Measurements from ENCODE around the gene BBS9.
"Not testable (repeated sequence)": the region's sequence is repeated elsewhere in the genome, so short reads cannot be mapped to it uniquely, and the experiment has no call there.

The BBS9 gene

GRCh38 chr7:33271839-33272371 lies 142.5 kb downstream of the BBS9 start:
- not testable (repeated sequence) for H2BK5ac ChIP-seq (ENCODE audit: low read depth, low read length, poor library complexity, severe bottlenecking); H3K9ac ChIP-seq (ENCODE audit: low read length); H3K79me1 ChIP-seq (replicated peaks; ENCODE audit: low read length, poor library complexity, severe bottlenecking); H2BK12ac ChIP-seq (ENCODE audit: low read length in 2 of 2); H3K14ac ChIP-seq (ENCODE audit: low read length in 2 of 2); H2BK15ac ChIP-seq (ENCODE audit: low read depth, poor library complexity, severe bottlenecking); H3K27ac ChIP-seq (ENCODE audit: low read length, poor library complexity, severe bottlenecking); H3K23ac ChIP-seq (ENCODE audit: low read length in 2 of 2); H3K18ac ChIP-seq (ENCODE audit: low read depth in 1 of 2, low read length in 2 of 2); H3K4ac ChIP-seq (ENCODE audit: low read depth in 1 of 2, low read length in 2 of 2); H2AK5ac ChIP-seq (ENCODE audit: low read length, severe bottlenecking); H3K4me1 ChIP-seq (ENCODE audit: control insufficient read depth, insufficient read depth, low read depth, low read length); H3K27me3 ChIP-seq (ENCODE audit: control insufficient read depth in 1 of 2, insufficient read depth in 1 of 2, low read length in 2 of 2); H3K4me3 ChIP-seq (ENCODE audit: insufficient read depth in 1 of 2, low read depth in 1 of 2, low read length in 2 of 2); H2AFZ ChIP-seq (ENCODE audit: low read depth, low read length); H4K8ac ChIP-seq (ENCODE audit: low read length); H4K91ac ChIP-seq (ENCODE audit: low read length); H3K4me2 ChIP-seq (ENCODE audit: low read length, poor library complexity, severe bottlenecking); H2BK120ac ChIP-seq (ENCODE audit: low read depth, low read length); DNase-seq
- Histone ChIP-seq H3K36me3 (ENCODE audit: control insufficient read depth in 1 of 2, insufficient read depth in 2 of 2, low read depth in 1 of 2, low read length in 2 of 2) (peaks cover 4 to 19% of the 10 kb centered on the region in 2 experiments), H3K9me3 (ENCODE audit: control insufficient read depth, low read length) (peaks cover 17% of the 10 kb centered on the region)
- 100% methylated on average over 1 of the region's 4 CpGs for WGBS

GRCh38 chr7:33273356-33273755 lies 144.0 kb downstream of the BBS9 start:
- no peaks in the 10 kb centered on the region for H3K79me1 ChIP-seq (replicated peaks; ENCODE audit: low read length, poor library complexity, severe bottlenecking)
- no peak overlapping the region for H3K23ac ChIP-seq (ENCODE audit: low read length in 2 of 2)
- no peak for DNase-seq
- no peak overlapping the region for H3K14ac ChIP-seq (ENCODE audit: low read length in 2 of 2)
- no peak overlapping the region for H3K18ac ChIP-seq (ENCODE audit: low read depth in 1 of 2, low read length in 2 of 2)
- no peak overlapping the region for H4K8ac ChIP-seq (ENCODE audit: low read length)
- no peak overlapping the region for H4K91ac ChIP-seq (ENCODE audit: low read length)
- no peak overlapping the region for H2BK120ac ChIP-seq (ENCODE audit: low read depth, low read length)
- H3K4me3 ChIP-seq (ENCODE audit: insufficient read depth in 1 of 2, low read depth in 1 of 2, low read length in 2 of 2): no peak overlapping the region
- H3K36me3 ChIP-seq (ENCODE audit: control insufficient read depth in 1 of 2, insufficient read depth in 2 of 2, low read depth in 1 of 2, low read length in 2 of 2): peaks cover 5 to 25% of the 10 kb centered on the region in 2 experiments
- H2BK5ac ChIP-seq (ENCODE audit: low read depth, low read length, poor library complexity, severe bottlenecking): no peak overlapping the region
- no peaks in the 10 kb centered on the region for H3K4me1 ChIP-seq (ENCODE audit: control insufficient read depth, insufficient read depth, low read depth, low read length)
- no peak overlapping the region for H3K9ac ChIP-seq (ENCODE audit: low read length)
- H3K4me2 ChIP-seq (ENCODE audit: low read length, poor library complexity, severe bottlenecking): no peak overlapping the region
- H2AK5ac ChIP-seq (ENCODE audit: low read length, severe bottlenecking): no peak overlapping the region
- H2AFZ ChIP-seq (ENCODE audit: low read depth, low read length): no peak overlapping the region
- no peak overlapping the region for H2BK15ac ChIP-seq (ENCODE audit: low read depth, poor library complexity, severe bottlenecking)
- no CpG with 5 or more reads among the region's 2 CpGs for WGBS
- H3K4ac ChIP-seq (ENCODE audit: low read depth in 1 of 2, low read length in 2 of 2): no peak overlapping the region
- H3K9me3 ChIP-seq (ENCODE audit: control insufficient read depth, low read length): peaks cover 28% of the 10 kb centered on the region
- no peaks in the 10 kb centered on the region for H3K27me3 ChIP-seq (ENCODE audit: control insufficient read depth in 1 of 2, insufficient read depth in 1 of 2, low read length in 2 of 2)
- no peak overlapping the region for H2BK12ac ChIP-seq (ENCODE audit: low read length in 2 of 2)
- H3K27ac ChIP-seq (ENCODE audit: low read length, poor library complexity, severe bottlenecking): no peak overlapping the region

- no peak overlapping the region for H2BK15ac ChIP-seq (ENCODE audit: low read depth, poor library complexity, severe bottlenecking)
- no peak overlapping the region for H3K4ac ChIP-seq (ENCODE audit: low read depth in 1 of 2, low read length in 2 of 2)
- peaks cover 5 to 32% of the 10 kb centered on the region in 2 experiments for H3K36me3 ChIP-seq (ENCODE audit: control insufficient read depth in 1 of 2, insufficient read depth in 2 of 2, low read depth in 1 of 2, low read length in 2 of 2)
- no peak overlapping the region for H3K27ac ChIP-seq (ENCODE audit: low read length, poor library complexity, severe bottlenecking)
- no peak overlapping the region for H3K4me2 ChIP-seq (ENCODE audit: low read length, poor library complexity, severe bottlenecking)
- H3K14ac ChIP-seq (ENCODE audit: low read length in 2 of 2): no peak overlapping the region
- H2BK5ac ChIP-seq (ENCODE audit: low read depth, low read length, poor library complexity, severe bottlenecking): no peak overlapping the region
- no peaks in the 10 kb centered on the region for H3K27me3 ChIP-seq (ENCODE audit: control insufficient read depth in 1 of 2, insufficient read depth in 1 of 2, low read length in 2 of 2)
- no peak overlapping the region for H3K4me3 ChIP-seq (ENCODE audit: insufficient read depth in 1 of 2, low read depth in 1 of 2, low read length in 2 of 2)
- no peaks in the 10 kb centered on the region for H3K4me1 ChIP-seq (ENCODE audit: control insufficient read depth, insufficient read depth, low read depth, low read length)
- no peak overlapping the region for H2AFZ ChIP-seq (ENCODE audit: low read depth, low read length)
- H2BK12ac ChIP-seq (ENCODE audit: low read length in 2 of 2): no peak overlapping the region
- no peak overlapping the region for H4K91ac ChIP-seq (ENCODE audit: low read length)
- no peak overlapping the region for H3K18ac ChIP-seq (ENCODE audit: low read depth in 1 of 2, low read length in 2 of 2)
- no peak for DNase-seq
- no peak overlapping the region for H3K9ac ChIP-seq (ENCODE audit: low read length)
- no peak overlapping the region for H2BK120ac ChIP-seq (ENCODE audit: low read depth, low read length)
- no peak overlapping the region for H4K8ac ChIP-seq (ENCODE audit: low read length)
- no peak overlapping the region for H2AK5ac ChIP-seq (ENCODE audit: low read length, severe bottlenecking)
- H3K23ac ChIP-seq (ENCODE audit: low read length in 2 of 2): no peak overlapping the region
- no peaks in the 10 kb centered on the region for H3K79me1 ChIP-seq (replicated peaks; ENCODE audit: low read length, poor library complexity, severe bottlenecking)
- peaks cover 25% of the 10 kb centered on the region for H3K9me3 ChIP-seq (ENCODE audit: control insufficient read depth, low read length)
- WGBS: 96% methylated on average over 3 of the region's 3 CpGs
These were observed 147.0 kb downstream of the BBS9 start for GRCh38 chr7:33276325-33276724.

GRCh38 chr7:33276729-33277128 lies 147.4 kb downstream of the BBS9 start:
- no peak overlapping the region for H2AK5ac ChIP-seq (ENCODE audit: low read length, severe bottlenecking)
- DNase-seq: no peak
- no peak overlapping the region for H3K27ac ChIP-seq (ENCODE audit: low read length, poor library complexity, severe bottlenecking)
- no peak overlapping the region for H2AFZ ChIP-seq (ENCODE audit: low read depth, low read length)
- no peak overlapping the region for H3K23ac ChIP-seq (ENCODE audit: low read length in 2 of 2)
- H4K91ac ChIP-seq (ENCODE audit: low read length): no peak overlapping the region
- H3K14ac ChIP-seq (ENCODE audit: low read length in 2 of 2): no peak overlapping the region
- peaks cover 22% of the 10 kb centered on the region for H3K9me3 ChIP-seq (ENCODE audit: control insufficient read depth, low read length)
- H3K18ac ChIP-seq (ENCODE audit: low read depth in 1 of 2, low read length in 2 of 2): no peak overlapping the region
- no peak overlapping the region for H3K4me2 ChIP-seq (ENCODE audit: low read length, poor library complexity, severe bottlenecking)
- no peak overlapping the region for H2BK12ac ChIP-seq (ENCODE audit: low read length in 2 of 2)
- no peak overlapping the region for H2BK5ac ChIP-seq (ENCODE audit: low read depth, low read length, poor library complexity, severe bottlenecking)
- no peak overlapping the region for H2BK15ac ChIP-seq (ENCODE audit: low read depth, poor library complexity, severe bottlenecking)
- no peak overlapping the region for H3K4ac ChIP-seq (ENCODE audit: low read depth in 1 of 2, low read length in 2 of 2)
- no peak overlapping the region for H2BK120ac ChIP-seq (ENCODE audit: low read depth, low read length)
- no peak overlapping the region for H4K8ac ChIP-seq (ENCODE audit: low read length)
- H3K36me3 ChIP-seq (ENCODE audit: control insufficient read depth in 1 of 2, insufficient read depth in 2 of 2, low read depth in 1 of 2, low read length in 2 of 2): peaks cover 5 to 32% of the 10 kb centered on the region in 2 experiments
- H3K4me3 ChIP-seq (ENCODE audit: insufficient read depth in 1 of 2, low read depth in 1 of 2, low read length in 2 of 2): no peak overlapping the region
- no peaks in the 10 kb centered on the region for H3K4me1 ChIP-seq (ENCODE audit: control insufficient read depth, insufficient read depth, low read depth, low read length)
- H3K27me3 ChIP-seq (ENCODE audit: control insufficient read depth in 1 of 2, insufficient read depth in 1 of 2, low read length in 2 of 2): no peaks in the 10 kb centered on the region
- 100% methylated on average over 2 of the region's 2 CpGs for WGBS
- H3K9ac ChIP-seq (ENCODE audit: low read length): no peak overlapping the region
- no peaks in the 10 kb centered on the region for H3K79me1 ChIP-seq (replicated peaks; ENCODE audit: low read length, poor library complexity, severe bottlenecking)
